Neutrophil (primary cell): ENCODE measurements around the gene GPR162.

Source experiments
- H3K27ac ChIP-seq: fragments of 200-600 bp; sonication (generic); 2 replicates; pipeline ENCODE4 v1.5.1; 2016; ENCODE audit warnings: mild to moderate bottlenecking, moderate library complexity
- H3K27me3 ChIP-seq: fragments of 200-600 bp; sonication (generic); 2 replicates; pipeline ENCODE4 v1.6.0; 2016; ENCODE audit warnings: mild to moderate bottlenecking
- H3K36me3 ChIP-seq: fragments of 200-600 bp; sonication (generic); 2 replicates; pipeline ENCODE4 v1.5.1; 2017
- H3K4me1 ChIP-seq, 2 experiments: fragments of 200-600 bp in 1 of 2; sonication (generic) in 1 of 2; 1 replicate in 1 of 2; 2 replicates in 1 of 2; pipeline versions ENCODE4 v1.5.1 to v1.6.1; 2013 to 2016; ENCODE audit warnings: low read depth in 1 of 2, low read length in 1 of 2, mild to moderate bottlenecking in 1 of 2, moderate library complexity in 1 of 2; ENCODE audit not compliant: control insufficient read depth in 1 of 2, insufficient read depth in 1 of 2
- H3K4me3 ChIP-seq, 2 experiments: fragments of 200-600 bp in 1 of 2; sonication (generic) in 1 of 2; 1 replicate in 1 of 2; 2 replicates in 1 of 2; pipeline ENCODE4 v1.5.1; 2013 to 2016; ENCODE audit warnings: low read depth in 1 of 2, low read length in 1 of 2, mild to moderate bottlenecking in 1 of 2, moderate library complexity in 1 of 2
- H3K9me3 ChIP-seq: fragments of 200-600 bp; sonication (generic); 2 replicates; pipeline ENCODE4 v1.5.1; 2016
- TF ChIP-seq, protein P1 (sequence below): fragments of 200-600 bp; sonication (generic); IDR thresholded peaks from 2 replicates; pipeline ENCODE4 v1.5.1; 2016; ENCODE audit warnings: antibody characterized with exemption

The GPR162 gene

DNA sequence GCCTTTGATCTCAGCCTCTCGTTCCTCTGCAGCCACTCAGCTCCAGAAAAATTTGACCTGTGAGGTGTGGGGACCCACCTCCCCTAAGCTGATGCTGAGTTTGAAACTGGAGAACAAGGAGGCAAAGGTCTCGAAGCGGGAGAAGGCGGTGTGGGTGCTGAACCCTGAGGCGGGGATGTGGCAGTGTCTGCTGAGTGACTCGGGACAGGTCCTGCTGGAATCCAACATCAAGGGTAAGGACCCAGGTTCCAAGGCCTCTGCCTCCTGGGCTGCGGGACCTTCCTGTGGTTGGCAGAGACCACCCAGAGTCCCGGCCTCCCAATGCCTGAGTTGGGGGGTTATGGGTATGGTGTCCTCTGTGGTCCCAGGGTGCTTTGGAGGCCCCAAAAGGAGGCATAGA is 4.5 kb upstream of the GPR162 start:
- TF ChIP-seq, protein P1, sequence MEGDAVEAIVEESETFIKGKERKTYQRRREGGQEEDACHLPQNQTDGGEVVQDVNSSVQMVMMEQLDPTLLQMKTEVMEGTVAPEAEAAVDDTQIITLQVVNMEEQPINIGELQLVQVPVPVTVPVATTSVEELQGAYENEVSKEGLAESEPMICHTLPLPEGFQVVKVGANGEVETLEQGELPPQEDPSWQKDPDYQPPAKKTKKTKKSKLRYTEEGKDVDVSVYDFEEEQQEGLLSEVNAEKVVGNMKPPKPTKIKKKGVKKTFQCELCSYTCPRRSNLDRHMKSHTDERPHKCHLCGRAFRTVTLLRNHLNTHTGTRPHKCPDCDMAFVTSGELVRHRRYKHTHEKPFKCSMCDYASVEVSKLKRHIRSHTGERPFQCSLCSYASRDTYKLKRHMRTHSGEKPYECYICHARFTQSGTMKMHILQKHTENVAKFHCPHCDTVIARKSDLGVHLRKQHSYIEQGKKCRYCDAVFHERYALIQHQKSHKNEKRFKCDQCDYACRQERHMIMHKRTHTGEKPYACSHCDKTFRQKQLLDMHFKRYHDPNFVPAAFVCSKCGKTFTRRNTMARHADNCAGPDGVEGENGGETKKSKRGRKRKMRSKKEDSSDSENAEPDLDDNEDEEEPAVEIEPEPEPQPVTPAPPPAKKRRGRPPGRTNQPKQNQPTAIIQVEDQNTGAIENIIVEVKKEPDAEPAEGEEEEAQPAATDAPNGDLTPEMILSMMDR = no peak
- peaks cover 22 to 26% of the 10 kb centered on the region in 2 experiments for H3K4me1 ChIP-seq
- H3K9me3 ChIP-seq = no peaks in the 10 kb centered on the region
- H3K27me3 ChIP-seq = peaks cover 11% of the 10 kb centered on the region
- peak overlapping the region; percentile 56 for H3K27ac ChIP-seq
- no peak overlapping the region for H3K4me3 ChIP-seq
- no peaks in the 10 kb centered on the region for H3K36me3 ChIP-seq

GRCh38 chr12:6817662-6818157 is 3.9 kb upstream of the GPR162 start:
- Histone ChIP-seq H3K9me3 (no peaks in the 10 kb centered on the region), H3K36me3 (no peaks in the 10 kb centered on the region), H3K27me3 (peaks cover 17% of the 10 kb centered on the region), H3K4me1 (peaks cover 25 to 27% of the 10 kb centered on the region in 2 experiments), H3K27ac (no peak overlapping the region), H3K4me3 (no peak overlapping the region)
- TF ChIP-seq, protein P1 = no peak

DNA sequence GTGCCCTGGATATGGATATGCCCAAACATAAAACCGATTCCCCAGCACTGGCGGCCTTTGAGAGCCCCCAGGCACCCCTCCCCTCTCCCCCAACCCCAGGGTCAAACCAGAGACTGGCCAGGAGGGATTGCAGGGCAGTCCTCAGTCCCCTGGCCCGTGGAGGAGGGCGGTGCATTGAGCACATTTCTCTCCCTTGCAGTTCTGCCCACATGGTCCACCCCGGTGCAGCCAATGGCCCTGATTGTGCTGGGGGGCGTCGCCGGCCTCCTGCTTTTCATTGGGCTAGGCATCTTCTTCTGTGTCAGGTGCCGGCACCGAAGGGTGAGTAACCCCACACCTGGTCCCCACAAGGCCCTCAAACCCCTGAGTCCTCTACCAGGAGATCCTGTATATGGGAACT is 3.4 kb upstream of the GPR162 start:
- Histone ChIP-seq H3K4me1 (peaks cover 25 to 27% of the 10 kb centered on the region in 2 experiments), H3K36me3 (no peaks in the 10 kb centered on the region), H3K27me3 (peaks cover 22% of the 10 kb centered on the region), H3K9me3 (no peaks in the 10 kb centered on the region), H3K4me3 (no peak overlapping the region), H3K27ac (no peak overlapping the region)
- TF ChIP-seq, protein P1 = no peak

DNA sequence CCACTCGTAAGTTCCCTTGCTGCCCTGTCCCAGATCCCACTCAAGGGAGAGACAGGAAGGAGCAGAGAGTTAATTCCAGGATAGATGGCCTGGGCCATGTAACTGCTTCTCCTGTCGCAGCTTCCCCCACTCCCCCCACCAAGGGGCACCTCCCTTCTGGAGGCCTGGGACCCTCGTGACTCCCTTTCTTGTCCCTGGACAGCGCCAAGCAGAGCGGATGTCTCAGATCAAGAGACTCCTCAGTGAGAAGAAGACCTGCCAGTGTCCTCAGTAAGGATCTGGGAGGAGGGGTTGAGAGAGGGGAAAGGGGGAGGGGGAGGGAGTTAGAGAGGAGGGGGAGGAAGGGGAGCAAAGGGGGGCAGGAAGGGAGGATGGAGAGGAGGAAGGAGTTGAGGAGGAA is 3.0 kb upstream of the GPR162 start:
- TF ChIP-seq, protein P1 = no peak
- Histone ChIP-seq H3K4me3 (no peak overlapping the region), H3K9me3 (no peaks in the 10 kb centered on the region), H3K27me3 (peaks cover 27% of the 10 kb centered on the region), H3K36me3 (no peaks in the 10 kb centered on the region), H3K27ac (no peak overlapping the region), H3K4me1 (peaks cover 25 to 27% of the 10 kb centered on the region in 2 experiments)

DNA sequence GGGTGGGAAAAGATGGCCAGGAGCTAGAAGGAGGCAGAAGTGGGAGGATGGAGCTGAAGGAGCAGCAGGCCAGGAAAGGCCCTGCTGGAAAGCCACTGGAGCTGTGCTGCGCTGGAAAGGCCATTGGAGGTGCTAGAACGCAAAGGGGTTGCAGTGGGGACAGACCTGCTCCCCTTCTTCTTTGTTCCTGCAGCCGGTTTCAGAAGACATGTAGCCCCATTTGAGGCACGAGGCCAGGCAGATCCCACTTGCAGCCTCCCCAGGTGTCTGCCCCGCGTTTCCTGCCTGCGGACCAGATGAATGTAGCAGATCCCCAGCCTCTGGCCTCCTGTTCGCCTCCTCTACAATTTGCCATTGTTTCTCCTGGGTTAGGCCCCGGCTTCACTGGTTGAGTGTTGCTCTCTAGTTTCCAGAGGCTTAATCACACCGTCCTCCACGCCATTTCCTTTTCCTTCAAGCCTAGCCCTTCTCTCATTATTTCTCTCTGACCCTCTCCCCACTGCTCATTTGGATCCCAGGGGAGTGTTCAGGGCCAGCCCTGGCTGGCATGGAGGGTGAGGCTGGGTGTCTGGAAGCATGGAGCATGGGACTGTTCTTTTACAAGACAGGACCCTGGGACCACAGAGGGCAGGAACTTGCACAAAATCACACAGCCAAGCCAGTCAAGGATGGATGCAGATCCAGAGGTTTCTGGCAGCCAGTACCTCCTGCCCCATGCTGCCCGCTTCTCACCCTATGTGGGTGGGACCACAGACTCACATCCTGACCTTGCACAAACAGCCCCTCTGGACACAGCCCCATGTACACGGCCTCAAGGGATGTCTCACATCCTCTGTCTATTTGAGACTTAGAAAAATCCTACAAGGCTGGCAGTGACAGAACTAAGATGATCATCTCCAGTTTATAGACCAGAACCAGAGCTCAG is 2.3 kb upstream of the GPR162 start:
- no peaks in the 10 kb centered on the region for H3K36me3 ChIP-seq

More for the DNA sequence above, 2.3 kb upstream of the GPR162 start:
- no peak overlapping the region for H3K27ac ChIP-seq
- peaks cover 31% of the 10 kb centered on the region for H3K27me3 ChIP-seq
- TF ChIP-seq, protein P1 = no peak
- no peaks in the 10 kb centered on the region for H3K9me3 ChIP-seq
- H3K4me3 ChIP-seq = no peak overlapping the region
- peaks cover 25 to 27% of the 10 kb centered on the region in 2 experiments for H3K4me1 ChIP-seq
